H1 (cell line): ENCODE measurements around the gene UBB. TPM values are rescaled to one million over a fixed set of nuclear protein-coding genes. Genes with fewer than 3 reads are reported as not detected.

ENCODE experiments used
- ASH2L ChIP-seq: fragments of 200-600, 300-600 bp; sonication (generic); IDR thresholded peaks from one replicate; pipeline ENCODE4 v1.7.1; 2017; ENCODE audit warnings: low read length
- PHF8 ChIP-seq: fragments of 200-600 bp; sonication (generic); conservative IDR thresholded peaks from 2 replicates; pipeline ENCODE4 v1.7.1; 2012; ENCODE audit warnings: low read depth, mild to moderate bottlenecking, inconsistent platforms, low read length, moderate library complexity
- RAD21 ChIP-seq, 2 experiments: IDR thresholded peaks in 1 of 2; conservative IDR thresholded peaks in 1 of 2; 2 replicates each; pipeline ENCODE4 v1.6.1; 2011; ENCODE audit warnings: low read depth in 2 of 2, low read length in 2 of 2, improper control_type of control experiment in 1 of 2, inconsistent platforms in 1 of 2, mild to moderate bottlenecking in 1 of 2, moderate library complexity in 1 of 2
- polyA plus RNA-seq, 7 experiments: library from polyadenylated mRNA; depleted of rRNA in 3 of 7; stranded (reverse) in 5 of 7; unstranded in 2 of 7; fragments of >200 nt in 5 of 7; fragments of 200-250 nt in 2 of 7; gene quantifications; 1 replicate in 5 of 7; 2 replicates in 1 of 7; 4 replicates in 1 of 7; pipeline versions ENCODE4 v1.2.1 to v1.2.3, GENCODE V29; 2011 to 2013; ENCODE audit warnings: missing spikeins in 2 of 7, mixed read lengths in 2 of 7
- total RNA-seq: library from RNA; stranded (reverse); fragmentation: NEBNext Ultra II Directional; extraction: Animal tissue kit (Norgen Biotek cat#: 25700); gene quantifications from 2 replicates; pipeline ENCODE4 v1.2.1, GENCODE V29; 2021
- TF ChIP-seq, protein P1 (sequence below): fragments of 300-600 bp; sonication (generic); IDR thresholded peaks from 2 replicates; pipeline ENCODE4 v1.7.1; 2012; ENCODE audit warnings: low read length, moderate library complexity, mild to moderate bottlenecking, inconsistent platforms; ENCODE audit not compliant: insufficient replicate concordance

Gene UBB
- total and polyA plus RNA-seq, 2 of the 8 experiments (the other 6 are each of a cell fraction or from before 2014, with no cell fraction given) = 1,597 to 1,605 TPM

GRCh38 chr17:16415031-16415924 lies 34.4 kb downstream of the UBB start, which contains the start of gene TRPV2 (continued):
- TF ChIP-seq, protein P1, sequence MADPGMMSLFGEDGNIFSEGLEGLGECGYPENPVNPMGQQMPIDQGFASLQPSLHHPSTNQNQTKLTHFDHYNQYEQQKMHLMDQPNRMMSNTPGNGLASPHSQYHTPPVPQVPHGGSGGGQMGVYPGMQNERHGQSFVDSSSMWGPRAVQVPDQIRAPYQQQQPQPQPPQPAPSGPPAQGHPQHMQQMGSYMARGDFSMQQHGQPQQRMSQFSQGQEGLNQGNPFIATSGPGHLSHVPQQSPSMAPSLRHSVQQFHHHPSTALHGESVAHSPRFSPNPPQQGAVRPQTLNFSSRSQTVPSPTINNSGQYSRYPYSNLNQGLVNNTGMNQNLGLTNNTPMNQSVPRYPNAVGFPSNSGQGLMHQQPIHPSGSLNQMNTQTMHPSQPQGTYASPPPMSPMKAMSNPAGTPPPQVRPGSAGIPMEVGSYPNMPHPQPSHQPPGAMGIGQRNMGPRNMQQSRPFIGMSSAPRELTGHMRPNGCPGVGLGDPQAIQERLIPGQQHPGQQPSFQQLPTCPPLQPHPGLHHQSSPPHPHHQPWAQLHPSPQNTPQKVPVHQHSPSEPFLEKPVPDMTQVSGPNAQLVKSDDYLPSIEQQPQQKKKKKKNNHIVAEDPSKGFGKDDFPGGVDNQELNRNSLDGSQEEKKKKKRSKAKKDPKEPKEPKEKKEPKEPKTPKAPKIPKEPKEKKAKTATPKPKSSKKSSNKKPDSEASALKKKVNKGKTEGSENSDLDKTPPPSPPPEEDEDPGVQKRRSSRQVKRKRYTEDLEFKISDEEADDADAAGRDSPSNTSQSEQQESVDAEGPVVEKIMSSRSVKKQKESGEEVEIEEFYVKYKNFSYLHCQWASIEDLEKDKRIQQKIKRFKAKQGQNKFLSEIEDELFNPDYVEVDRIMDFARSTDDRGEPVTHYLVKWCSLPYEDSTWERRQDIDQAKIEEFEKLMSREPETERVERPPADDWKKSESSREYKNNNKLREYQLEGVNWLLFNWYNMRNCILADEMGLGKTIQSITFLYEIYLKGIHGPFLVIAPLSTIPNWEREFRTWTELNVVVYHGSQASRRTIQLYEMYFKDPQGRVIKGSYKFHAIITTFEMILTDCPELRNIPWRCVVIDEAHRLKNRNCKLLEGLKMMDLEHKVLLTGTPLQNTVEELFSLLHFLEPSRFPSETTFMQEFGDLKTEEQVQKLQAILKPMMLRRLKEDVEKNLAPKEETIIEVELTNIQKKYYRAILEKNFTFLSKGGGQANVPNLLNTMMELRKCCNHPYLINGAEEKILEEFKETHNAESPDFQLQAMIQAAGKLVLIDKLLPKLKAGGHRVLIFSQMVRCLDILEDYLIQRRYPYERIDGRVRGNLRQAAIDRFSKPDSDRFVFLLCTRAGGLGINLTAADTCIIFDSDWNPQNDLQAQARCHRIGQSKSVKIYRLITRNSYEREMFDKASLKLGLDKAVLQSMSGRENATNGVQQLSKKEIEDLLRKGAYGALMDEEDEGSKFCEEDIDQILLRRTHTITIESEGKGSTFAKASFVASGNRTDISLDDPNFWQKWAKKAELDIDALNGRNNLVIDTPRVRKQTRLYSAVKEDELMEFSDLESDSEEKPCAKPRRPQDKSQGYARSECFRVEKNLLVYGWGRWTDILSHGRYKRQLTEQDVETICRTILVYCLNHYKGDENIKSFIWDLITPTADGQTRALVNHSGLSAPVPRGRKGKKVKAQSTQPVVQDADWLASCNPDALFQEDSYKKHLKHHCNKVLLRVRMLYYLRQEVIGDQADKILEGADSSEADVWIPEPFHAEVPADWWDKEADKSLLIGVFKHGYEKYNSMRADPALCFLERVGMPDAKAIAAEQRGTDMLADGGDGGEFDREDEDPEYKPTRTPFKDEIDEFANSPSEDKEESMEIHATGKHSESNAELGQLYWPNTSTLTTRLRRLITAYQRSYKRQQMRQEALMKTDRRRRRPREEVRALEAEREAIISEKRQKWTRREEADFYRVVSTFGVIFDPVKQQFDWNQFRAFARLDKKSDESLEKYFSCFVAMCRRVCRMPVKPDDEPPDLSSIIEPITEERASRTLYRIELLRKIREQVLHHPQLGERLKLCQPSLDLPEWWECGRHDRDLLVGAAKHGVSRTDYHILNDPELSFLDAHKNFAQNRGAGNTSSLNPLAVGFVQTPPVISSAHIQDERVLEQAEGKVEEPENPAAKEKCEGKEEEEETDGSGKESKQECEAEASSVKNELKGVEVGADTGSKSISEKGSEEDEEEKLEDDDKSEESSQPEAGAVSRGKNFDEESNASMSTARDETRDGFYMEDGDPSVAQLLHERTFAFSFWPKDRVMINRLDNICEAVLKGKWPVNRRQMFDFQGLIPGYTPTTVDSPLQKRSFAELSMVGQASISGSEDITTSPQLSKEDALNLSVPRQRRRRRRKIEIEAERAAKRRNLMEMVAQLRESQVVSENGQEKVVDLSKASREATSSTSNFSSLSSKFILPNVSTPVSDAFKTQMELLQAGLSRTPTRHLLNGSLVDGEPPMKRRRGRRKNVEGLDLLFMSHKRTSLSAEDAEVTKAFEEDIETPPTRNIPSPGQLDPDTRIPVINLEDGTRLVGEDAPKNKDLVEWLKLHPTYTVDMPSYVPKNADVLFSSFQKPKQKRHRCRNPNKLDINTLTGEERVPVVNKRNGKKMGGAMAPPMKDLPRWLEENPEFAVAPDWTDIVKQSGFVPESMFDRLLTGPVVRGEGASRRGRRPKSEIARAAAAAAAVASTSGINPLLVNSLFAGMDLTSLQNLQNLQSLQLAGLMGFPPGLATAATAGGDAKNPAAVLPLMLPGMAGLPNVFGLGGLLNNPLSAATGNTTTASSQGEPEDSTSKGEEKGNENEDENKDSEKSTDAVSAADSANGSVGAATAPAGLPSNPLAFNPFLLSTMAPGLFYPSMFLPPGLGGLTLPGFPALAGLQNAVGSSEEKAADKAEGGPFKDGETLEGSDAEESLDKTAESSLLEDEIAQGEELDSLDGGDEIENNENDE = no peak
- TF ChIP-seq PHF8 (no peak), ASH2L (no peak), RAD21 (IDR thresholded peaks at IDR 0.05 in 1 of 2, conservative IDR thresholded peaks at IDR 0.05 in 1 of 2; ENCODE audit: low read depth in 2 of 2, low read length in 2 of 2) (peak; percentile 68 to 75)
